Right renal pelvis (tissue), 4 donors: Measurements from ENCODE around the gene AKAP6. TPM values are rescaled to one million over a fixed set of nuclear protein-coding genes. Genes with fewer than 3 reads are reported as not detected.
"Not testable (repeated sequence)": the region's sequence is repeated elsewhere in the genome, so short reads cannot be mapped to it uniquely, and the experiment has no call there.

Source experiments
- DNase-seq, 4 donors: peaks; one replicate each; pipeline ENCODE4 v3.0.0-alpha.2; 2013; ENCODE audit warnings: low read depth in 4 of 4, low spot score in 3 of 4, missing footprints in 1 of 4
- polyA plus RNA-seq, 4 donors: library from polyadenylated mRNA; unstranded; fragments of 120-200 nt; gene quantifications; one replicate each; pipeline ENCODE4 v1.2.1, GENCODE V29; 2013; ENCODE audit not compliant: insufficient read length in 4 of 4

Gene AKAP6
- polyA plus RNA-seq, 4 donors: 2.8 to 3.7 (median 3.1) TPM

GRCh38 chr14:32779840-32780239, 450.7 kb downstream of the AKAP6 start:
- DNase-seq: no peak

GRCh38 chr14:32784405-32784804, 455.3 kb downstream of the AKAP6 start:
- no peak for DNase-seq

- DNase-seq: no peak
Observed at GRCh38 chr14:32785585-32785984, 456.5 kb downstream of the AKAP6 start.

- DNase-seq: no peak
Observed at GRCh38 chr14:32786886-32787285, 457.8 kb downstream of the AKAP6 start.

GRCh38 chr14:32793033-32793432, 463.9 kb downstream of the AKAP6 start:
- not testable (repeated sequence) for DNase-seq

- no peak for DNase-seq
Observed at GRCh38 chr14:32800320-32800719, 471.2 kb downstream of the AKAP6 start.

GRCh38 chr14:32802295-32802694, 473.2 kb downstream of the AKAP6 start:
- no peak for DNase-seq

- no peak for DNase-seq
Observed at GRCh38 chr14:32805979-32806378, 476.9 kb downstream of the AKAP6 start.

GRCh38 chr14:32808644-32809043, 479.5 kb downstream of the AKAP6 start:
- no peak for DNase-seq

- DNase-seq: no peak
Observed at GRCh38 chr14:32809255-32809654, 480.2 kb downstream of the AKAP6 start.

GRCh38 chr14:32813401-32813800, 484.3 kb downstream of the AKAP6 start:
- no peak for DNase-seq

- DNase-seq: no peak
Observed at GRCh38 chr14:32814721-32815120, 485.6 kb downstream of the AKAP6 start.

- DNase-seq: no peak
Observed at GRCh38 chr14:32816588-32816987, 487.5 kb downstream of the AKAP6 start.

- no peak for DNase-seq
Observed at GRCh38 chr14:32817780-32818179, 488.7 kb downstream of the AKAP6 start.

GRCh38 chr14:32818581-32818980, 489.5 kb downstream of the AKAP6 start:
- no peak for DNase-seq

- DNase-seq: no peak
Observed at GRCh38 chr14:32820181-32820580, 491.1 kb downstream of the AKAP6 start.

GRCh38 chr14:32820682-32821081, 491.6 kb downstream of the AKAP6 start:
- DNase-seq: no peak

GRCh38 chr14:32821964-32822653, 493.0 kb downstream of the AKAP6 start:
- DNase-seq: no peak

- DNase-seq: no peak
Observed at GRCh38 chr14:32823706-32824105, 494.6 kb downstream of the AKAP6 start.

GRCh38 chr14:32824195-32824594, 495.1 kb downstream of the AKAP6 start:
- DNase-seq: no peak

GRCh38 chr14:32825058-32825457, 496.0 kb downstream of the AKAP6 start:
- DNase-seq: no peak

- DNase-seq: no peak
Observed at GRCh38 chr14:32826404-32827082, 497.4 kb downstream of the AKAP6 start.
